Measurements from ENCODE around the gene AFG1L. TPM values are rescaled to one million over a fixed set of nuclear protein-coding genes. Genes with fewer than 3 reads are reported as not detected.
"Not testable (repeated sequence)": the region's sequence is repeated elsewhere in the genome, so short reads cannot be mapped to it uniquely, and the experiment has no call there.

Gene AFG1L
- total RNA-seq, 3 donors from 2014 or later, result 8.4 to 11.7 (median 10.6) TPM

GRCh38 chr6:108293527-108294296 lies 1.1 kb upstream of the AFG1L start:
- ATAC-seq (no peak), DNase-seq (peak; percentile 7 to 55 (median 33))
- no peak overlapping the region for H3K4me3 ChIP-seq
- peaks cover 10% of the 10 kb centered on the region for H3K4me1 ChIP-seq (ENCODE audit: low read depth)
- no peaks in the 10 kb centered on the region for H3K9me3 ChIP-seq
- intact Hi-C loops (cut with DNase I, micrococcal nuclease), result no loop called here
- peaks cover 5% of the 10 kb centered on the region for H3K36me3 ChIP-seq (ENCODE audit: low read depth)
- TF ChIP-seq, protein P1, sequence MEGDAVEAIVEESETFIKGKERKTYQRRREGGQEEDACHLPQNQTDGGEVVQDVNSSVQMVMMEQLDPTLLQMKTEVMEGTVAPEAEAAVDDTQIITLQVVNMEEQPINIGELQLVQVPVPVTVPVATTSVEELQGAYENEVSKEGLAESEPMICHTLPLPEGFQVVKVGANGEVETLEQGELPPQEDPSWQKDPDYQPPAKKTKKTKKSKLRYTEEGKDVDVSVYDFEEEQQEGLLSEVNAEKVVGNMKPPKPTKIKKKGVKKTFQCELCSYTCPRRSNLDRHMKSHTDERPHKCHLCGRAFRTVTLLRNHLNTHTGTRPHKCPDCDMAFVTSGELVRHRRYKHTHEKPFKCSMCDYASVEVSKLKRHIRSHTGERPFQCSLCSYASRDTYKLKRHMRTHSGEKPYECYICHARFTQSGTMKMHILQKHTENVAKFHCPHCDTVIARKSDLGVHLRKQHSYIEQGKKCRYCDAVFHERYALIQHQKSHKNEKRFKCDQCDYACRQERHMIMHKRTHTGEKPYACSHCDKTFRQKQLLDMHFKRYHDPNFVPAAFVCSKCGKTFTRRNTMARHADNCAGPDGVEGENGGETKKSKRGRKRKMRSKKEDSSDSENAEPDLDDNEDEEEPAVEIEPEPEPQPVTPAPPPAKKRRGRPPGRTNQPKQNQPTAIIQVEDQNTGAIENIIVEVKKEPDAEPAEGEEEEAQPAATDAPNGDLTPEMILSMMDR (IDR thresholded peaks at IDR 0.05), result no peak

GRCh38 chr6:108294297-108294726 lies 542 bp upstream of the AFG1L start:
- intact Hi-C loops (cut with DNase I, micrococcal nuclease), result no loop called here
- H3K9me3 ChIP-seq, result no peaks in the 10 kb centered on the region
- H3K4me1 ChIP-seq (ENCODE audit: low read depth), result peaks cover 10% of the 10 kb centered on the region
- DNase-seq (no peak), ATAC-seq (peak; percentile 32)
- peaks cover 5% of the 10 kb centered on the region for H3K36me3 ChIP-seq (ENCODE audit: low read depth)
- peak overlapping the region; percentile 81 for H3K4me3 ChIP-seq
- TF ChIP-seq, protein P1 (IDR thresholded peaks at IDR 0.05), result no peak

GRCh38 chr6:108295676-108296075 lies 822 bp downstream of the AFG1L start:
- Histone ChIP-seq H3K36me3 (ENCODE audit: low read depth) (peaks cover 5% of the 10 kb centered on the region), H3K9me3 (no peaks in the 10 kb centered on the region), H3K4me3 (peak overlapping the region; percentile 81), H3K4me1 (ENCODE audit: low read depth) (peaks cover 10% of the 10 kb centered on the region)
- ATAC-seq, result no peak
- intact Hi-C loops (cut with DNase I, micrococcal nuclease), result no loop called here
- TF ChIP-seq, protein P1 (IDR thresholded peaks at IDR 0.05), result no peak
- DNase-seq, result no peak

- ATAC-seq (no peak), DNase-seq (no peak)
- TF ChIP-seq, protein P1 (IDR thresholded peaks at IDR 0.05), result no peak
- no peaks in the 10 kb centered on the region for H3K4me1 ChIP-seq (ENCODE audit: low read depth)
- H3K4me3 ChIP-seq, result no peak overlapping the region
- no peaks in the 10 kb centered on the region for H3K9me3 ChIP-seq
- no peaks in the 10 kb centered on the region for H3K36me3 ChIP-seq (ENCODE audit: low read depth)
- intact Hi-C loops (cut with DNase I, micrococcal nuclease), result no loop called here
These were observed 7.5 kb downstream of the AFG1L start for GRCh38 chr6:108302386-108302785.

DNA sequence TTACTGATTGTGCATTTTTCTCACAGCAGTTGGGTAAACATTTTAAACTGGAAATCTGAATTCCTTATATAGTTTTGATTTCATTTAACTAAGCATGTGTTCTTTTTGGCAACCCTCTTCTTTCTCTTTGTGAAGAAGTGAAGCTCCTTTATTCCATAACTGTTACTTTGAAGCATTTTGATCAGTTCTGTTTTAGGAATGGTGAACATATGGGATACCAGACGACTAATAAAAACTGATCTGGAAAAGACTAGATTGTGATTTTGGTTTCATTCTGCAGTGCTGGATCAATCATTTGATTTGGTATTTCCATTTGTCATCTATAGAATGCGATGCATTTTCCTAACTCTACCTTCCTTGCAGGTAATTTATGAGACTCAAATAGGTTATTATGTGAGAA lies 9.8 kb downstream of the AFG1L start:
- DNase-seq, result no peak
- no peaks in the 10 kb centered on the region for H3K9me3 ChIP-seq
- no peak overlapping the region for H3K4me3 ChIP-seq
- intact Hi-C loops (cut with DNase I, micrococcal nuclease), result no loop called here
- no peak for ATAC-seq
- no peaks in the 10 kb centered on the region for H3K4me1 ChIP-seq (ENCODE audit: low read depth)
- TF ChIP-seq, protein P1 (IDR thresholded peaks at IDR 0.05), result no peak
- no peaks in the 10 kb centered on the region for H3K36me3 ChIP-seq (ENCODE audit: low read depth)

- ATAC-seq; H3K4me1 ChIP-seq (ENCODE audit: low read depth); H3K9me3 ChIP-seq; intact Hi-C loops (cut with DNase I, micrococcal nuclease); H3K36me3 ChIP-seq (ENCODE audit: low read depth); H3K4me3 ChIP-seq; DNase-seq: not testable (repeated sequence)
These were observed 13.8 kb downstream of the AFG1L start for GRCh38 chr6:108308641-108309040.
